H9 (cell line): ENCODE measurements around the gene TESPA1. TPM values are rescaled to one million over a fixed set of nuclear protein-coding genes. Genes with fewer than 3 reads are reported as not detected.

Source experiments
- DNase-seq: peaks from one replicate; pipeline ENCODE4 v3.0.0-alpha.2; 2017
- H2AFZ ChIP-seq: one replicate; pipeline ENCODE4 v1.6.1; 2013; ENCODE audit warnings: mild to moderate bottlenecking, low read length, control low read depth, moderate library complexity
- H2AK5ac ChIP-seq: 2 replicates; pipeline ENCODE4 v1.6.1; 2013; ENCODE audit warnings: low read length, control low read depth, mixed read lengths; ENCODE audit not compliant: insufficient read length
- H2BK120ac ChIP-seq: one replicate; pipeline ENCODE4 v1.6.1; 2013; ENCODE audit warnings: low read depth, mild to moderate bottlenecking, low read length, control low read depth, inconsistent platforms; ENCODE audit not compliant: poor library complexity, severe bottlenecking
- H2BK12ac ChIP-seq: 2 replicates; pipeline ENCODE4 v1.6.1; 2013; ENCODE audit warnings: low read length, control low read depth, mixed read lengths, low read depth; ENCODE audit not compliant: insufficient read length
- H2BK15ac ChIP-seq: 2 replicates; pipeline ENCODE4 v1.6.1; 2013; ENCODE audit warnings: low read depth, low read length, control low read depth
- H2BK20ac ChIP-seq: one replicate; pipeline ENCODE4 v1.6.1; 2013; ENCODE audit warnings: low read depth, mild to moderate bottlenecking, low read length, control low read depth, inconsistent platforms; ENCODE audit not compliant: poor library complexity, severe bottlenecking
- H2BK5ac ChIP-seq: 2 replicates; pipeline ENCODE4 v1.6.1; 2013; ENCODE audit warnings: low read length, control low read depth, mixed read lengths; ENCODE audit not compliant: insufficient read length
- H3K14ac ChIP-seq: 2 replicates; pipeline ENCODE4 v1.6.1; 2013; ENCODE audit warnings: low read length, control low read depth; ENCODE audit not compliant: insufficient read depth
- H3K18ac ChIP-seq: 2 replicates; pipeline ENCODE4 v1.6.1; 2013; ENCODE audit warnings: low read depth, mild to moderate bottlenecking, mixed read lengths, low read length, control low read depth; ENCODE audit not compliant: insufficient read length
- H3K23ac ChIP-seq: 2 replicates; pipeline ENCODE4 v1.6.1; 2013; ENCODE audit warnings: low read length, control low read depth, mixed read lengths, low read depth; ENCODE audit not compliant: insufficient read length
- H3K23me2 ChIP-seq: 2 replicates; pipeline ENCODE4 v1.6.1; 2013; ENCODE audit warnings: low read depth, mild to moderate bottlenecking, mixed read lengths, low read length, control low read depth; ENCODE audit not compliant: insufficient read length, poor library complexity, severe bottlenecking
- H3K27ac ChIP-seq: 2 replicates; pipeline ENCODE4 v1.5.1; 2013; ENCODE audit warnings: low read length, control low read depth, mixed read lengths, low read depth; ENCODE audit not compliant: insufficient read length
- H3K27me3 ChIP-seq: 2 replicates; pipeline ENCODE4 v1.6.1; 2013; ENCODE audit warnings: low read length, control low read depth, inconsistent platforms; ENCODE audit not compliant: insufficient read depth
- H3K4ac ChIP-seq: 2 replicates; pipeline ENCODE4 v1.6.1; 2013; ENCODE audit warnings: low read depth, mild to moderate bottlenecking, control low read depth, inconsistent platforms, low read length, moderate library complexity
- H3K4me1 ChIP-seq: 2 replicates; pipeline ENCODE4 v1.6.1; 2013; ENCODE audit warnings: low read length, control low read depth, inconsistent platforms; ENCODE audit not compliant: insufficient read depth
- H3K4me2 ChIP-seq: 2 replicates; pipeline ENCODE4 v1.6.1; 2013; ENCODE audit warnings: low read length, control low read depth, mixed read lengths; ENCODE audit not compliant: insufficient read length, insufficient read depth
- H3K56ac ChIP-seq: 2 replicates; pipeline ENCODE4 v1.6.1; 2013; ENCODE audit warnings: low read depth, mild to moderate bottlenecking, mixed read lengths, low read length, control low read depth; ENCODE audit not compliant: insufficient read length
- H3K79me1 ChIP-seq: 2 replicates; pipeline ENCODE4 v1.6.1; 2013; ENCODE audit warnings: low read depth, mild to moderate bottlenecking, moderate library complexity, low read length, control low read depth, inconsistent platforms; ENCODE audit not compliant: insufficient read depth, poor library complexity, severe bottlenecking
- H3K79me2 ChIP-seq: 2 replicates; pipeline ENCODE4 v1.6.1; 2013; ENCODE audit warnings: low read length, control low read depth, inconsistent platforms; ENCODE audit not compliant: insufficient read depth
- H3K9ac ChIP-seq: 2 replicates; pipeline ENCODE4 v1.6.1; 2013; ENCODE audit warnings: low read length, control low read depth, mixed read lengths; ENCODE audit not compliant: insufficient read length; ENCODE audit errors: extremely low read depth
- H3K9me3 ChIP-seq: one replicate; pipeline ENCODE4 v1.6.1; 2013; ENCODE audit warnings: low read depth, low read length, inconsistent platforms; ENCODE audit not compliant: control insufficient read depth
- H3T11ph ChIP-seq: one replicate; pipeline ENCODE4 v1.6.1; 2013; ENCODE audit warnings: mild to moderate bottlenecking, low read length, control low read depth, inconsistent platforms
- H4K20me1 ChIP-seq: one replicate; pipeline ENCODE4 v1.6.1; 2013; ENCODE audit not compliant: control insufficient read depth, insufficient read length, insufficient read depth
- H4K5ac ChIP-seq: 2 replicates; pipeline ENCODE4 v1.6.1; 2013; ENCODE audit warnings: low read depth, mild to moderate bottlenecking, mixed read lengths, low read length, control low read depth; ENCODE audit not compliant: insufficient read length
- H4K8ac ChIP-seq: replicated peaks from 2 replicates; pipeline ENCODE4 v1.6.1; 2013; ENCODE audit warnings: low read length, control low read depth, mixed read lengths, low read depth; ENCODE audit not compliant: insufficient read length
- H4K91ac ChIP-seq: 2 replicates; pipeline ENCODE4 v1.6.1; 2013; ENCODE audit warnings: low read depth, mild to moderate bottlenecking, moderate library complexity, mixed read lengths, low read length, control low read depth; ENCODE audit not compliant: insufficient read length
- H3K27ac Mint-ChIP-seq, 3 experiments: 2 replicates in 2 of 3; 3 replicates in 1 of 3; pipeline ENCODE4 v1.8.0; 2020 to 2021; ENCODE audit warnings: mixed read lengths in 3 of 3, mild to moderate bottlenecking in 1 of 3, moderate library complexity in 1 of 3
- H3K27me3 Mint-ChIP-seq: 2 replicates; pipeline ENCODE4 v1.8.0; 2021; ENCODE audit warnings: low read depth, mild to moderate bottlenecking, moderate library complexity, mixed read lengths
- H3K36me3 Mint-ChIP-seq, 3 experiments: 2 replicates in 2 of 3; 3 replicates in 1 of 3; pipeline ENCODE4 v1.8.0; 2020 to 2021; ENCODE audit warnings: low read depth in 3 of 3, mixed read lengths in 3 of 3; ENCODE audit not compliant: insufficient read depth in 1 of 3
- H3K4me1 Mint-ChIP-seq, 2 experiments: 2 replicates each; pipeline ENCODE4 v1.8.0; 2020; ENCODE audit warnings: mixed read lengths in 2 of 2
- H3K4me3 Mint-ChIP-seq, 2 experiments: 2 replicates in 1 of 2; 3 replicates in 1 of 2; pipeline ENCODE4 v1.8.0; 2020 to 2021; ENCODE audit warnings: mild to moderate bottlenecking in 2 of 2, mixed read lengths in 2 of 2, moderate library complexity in 1 of 2
- H3K9me3 Mint-ChIP-seq, 2 experiments: 2 replicates in 1 of 2; 3 replicates in 1 of 2; pipeline ENCODE4 v1.8.0; 2020; ENCODE audit warnings: mild to moderate bottlenecking in 2 of 2, mixed read lengths in 2 of 2, moderate library complexity in 1 of 2
- WGBS: extraction: QIAGEN DNeasy Blood & Tissue Kit; methylation state at CpG from one replicate; pipeline ENCODE4 v1.1.7; 2013; ENCODE audit warnings: missing lambda C conversion rate, low lambda C conversion rate, mixed read lengths; ENCODE audit not compliant: insufficient read length; ENCODE audit errors: extremely low coverage; 5-methylcytosine and 5-hydroxymethylcytosine counted together
- total RNA-seq: library from RNA; stranded (reverse); gene quantifications from 2 replicates; pipeline ENCODE4 v1.2.1, GENCODE V29; 2021
- TF ChIP-seq, protein P1 (sequence below): fragments of 200-600 bp; sonication (generic); conservative IDR thresholded peaks from 3 replicates; pipeline ENCODE4 v1.8.0; 2021; ENCODE audit warnings: antibody characterized with exemption, mild to moderate bottlenecking

The TESPA1 gene
- total RNA-seq, 1 experiment from 2014 or later: not detected

- Histone ChIP-seq H2BK5ac (no peak overlapping the region), H3K4ac (no peak overlapping the region), H2BK15ac (no peak overlapping the region), H3K14ac (no peak overlapping the region), H3K79me1 (no peaks in the 10 kb centered on the region), H3K4me1 (no peaks in the 10 kb centered on the region), H3K56ac (no peak overlapping the region), H3K27me3 (no peaks in the 10 kb centered on the region), H2AK5ac (no peak overlapping the region), H4K5ac (no peak overlapping the region), H2BK120ac (no peak overlapping the region), H2AFZ (no peak overlapping the region), H3K23ac (no peak overlapping the region), H2BK20ac (no peak overlapping the region), H3K4me2 (no peak overlapping the region), H3K23me2 (no peaks in the 10 kb centered on the region), H3K27ac (no peak overlapping the region), H3K18ac (no peak overlapping the region), H3K79me2 (no peaks in the 10 kb centered on the region), H3K9me3 (no peaks in the 10 kb centered on the region), H4K91ac (no peak overlapping the region), H3K9ac (no peak overlapping the region), H2BK12ac (no peak overlapping the region), H3T11ph (no peak overlapping the region), H4K8ac (no peak overlapping the region), H4K20me1 (no peaks in the 10 kb centered on the region)
- DNase-seq: no peak
- H3K36me3 Mint-ChIP-seq: no peaks in the 10 kb centered on the region
- H3K4me3 Mint-ChIP-seq: no peak overlapping the region
- H3K9me3 Mint-ChIP-seq: no peaks in the 10 kb centered on the region; a peak in 1 of 5 replicates
- H3K4me1 Mint-ChIP-seq: no peaks in the 10 kb centered on the region
- H3K27ac Mint-ChIP-seq: no peak overlapping the region
- TF ChIP-seq, protein P1, sequence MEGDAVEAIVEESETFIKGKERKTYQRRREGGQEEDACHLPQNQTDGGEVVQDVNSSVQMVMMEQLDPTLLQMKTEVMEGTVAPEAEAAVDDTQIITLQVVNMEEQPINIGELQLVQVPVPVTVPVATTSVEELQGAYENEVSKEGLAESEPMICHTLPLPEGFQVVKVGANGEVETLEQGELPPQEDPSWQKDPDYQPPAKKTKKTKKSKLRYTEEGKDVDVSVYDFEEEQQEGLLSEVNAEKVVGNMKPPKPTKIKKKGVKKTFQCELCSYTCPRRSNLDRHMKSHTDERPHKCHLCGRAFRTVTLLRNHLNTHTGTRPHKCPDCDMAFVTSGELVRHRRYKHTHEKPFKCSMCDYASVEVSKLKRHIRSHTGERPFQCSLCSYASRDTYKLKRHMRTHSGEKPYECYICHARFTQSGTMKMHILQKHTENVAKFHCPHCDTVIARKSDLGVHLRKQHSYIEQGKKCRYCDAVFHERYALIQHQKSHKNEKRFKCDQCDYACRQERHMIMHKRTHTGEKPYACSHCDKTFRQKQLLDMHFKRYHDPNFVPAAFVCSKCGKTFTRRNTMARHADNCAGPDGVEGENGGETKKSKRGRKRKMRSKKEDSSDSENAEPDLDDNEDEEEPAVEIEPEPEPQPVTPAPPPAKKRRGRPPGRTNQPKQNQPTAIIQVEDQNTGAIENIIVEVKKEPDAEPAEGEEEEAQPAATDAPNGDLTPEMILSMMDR: no peak
- WGBS: no CpG with 5 or more reads among the region's 2 CpGs
- H3K27me3 Mint-ChIP-seq: peaks cover 2% of the 10 kb centered on the region
Observed at GRCh38 chr12:54983536-54984101, 943 bp downstream of the TESPA1 start.
